ENCODE measurements around the gene ZNF423. TPM values are rescaled to one million over a fixed set of nuclear protein-coding genes. Genes with fewer than 3 reads are reported as not detected.

ZNF423 gene
- total RNA-seq, 1 donor: 11.6 TPM

GRCh38 chr16:49857423-49858181 lies 1.7 kb upstream of the ZNF423 start:
- peak overlapping the region; percentile 89 for H3K4me2 ChIP-seq (ENCODE audit: insufficient read depth, low read length)
- peaks cover 6% of the 10 kb centered on the region for H3K79me2 ChIP-seq (ENCODE audit: insufficient read depth, low read length)
- peaks cover 9% of the 10 kb centered on the region for H4K20me1 ChIP-seq (ENCODE audit: insufficient read depth, low read length)
- H3K27ac ChIP-seq (ENCODE audit: low read depth, low read length): no peak overlapping the region
- H3K4me1 ChIP-seq (ENCODE audit: insufficient read depth, low read length): peaks cover 11% of the 10 kb centered on the region
- peak overlapping the region; percentile 68 for H2AFZ ChIP-seq (ENCODE audit: low read length)
- no peaks in the 10 kb centered on the region for H3K9me3 ChIP-seq (ENCODE audit: low read depth, low read length)
- H3K4me3 ChIP-seq (ENCODE audit: insufficient read depth, low read length): peak overlapping the region; percentile 70
- peak; percentile 66 for TF ChIP-seq CTCF (IDR thresholded peaks at IDR 0.05; ENCODE audit: extremely low read depth, low read depth, low read length)
- peaks cover 23% of the 10 kb centered on the region for H3K27me3 ChIP-seq (ENCODE audit: insufficient read depth, low read length)
- H3K36me3 ChIP-seq (ENCODE audit: insufficient read depth, low read length): no peaks in the 10 kb centered on the region
- DNase-seq (ENCODE audit: insufficient read length, low spot score, missing footprints): peak; percentile 99

GRCh38 chr16:49856672-49857330 lies 889 bp upstream of the ZNF423 start:
- TF ChIP-seq CTCF (IDR thresholded peaks at IDR 0.05; ENCODE audit: extremely low read depth, low read depth, low read length): no peak
- H3K36me3 ChIP-seq (ENCODE audit: insufficient read depth, low read length): no peaks in the 10 kb centered on the region
- H3K27ac ChIP-seq (ENCODE audit: low read depth, low read length): no peak overlapping the region
- H2AFZ ChIP-seq (ENCODE audit: low read length): no peak overlapping the region
- peaks cover 10% of the 10 kb centered on the region for H4K20me1 ChIP-seq (ENCODE audit: insufficient read depth, low read length)
- no peaks in the 10 kb centered on the region for H3K9me3 ChIP-seq (ENCODE audit: low read depth, low read length)
- peak; percentile 99 for DNase-seq (ENCODE audit: insufficient read length, low spot score, missing footprints)
- peaks cover 6% of the 10 kb centered on the region for H3K79me2 ChIP-seq (ENCODE audit: insufficient read depth, low read length)
- peak overlapping the region; percentile 89 for H3K4me2 ChIP-seq (ENCODE audit: insufficient read depth, low read length)
- H3K4me1 ChIP-seq (ENCODE audit: insufficient read depth, low read length): peaks cover 11% of the 10 kb centered on the region
- peak overlapping the region; percentile 70 for H3K4me3 ChIP-seq (ENCODE audit: insufficient read depth, low read length)
- H3K27me3 ChIP-seq (ENCODE audit: insufficient read depth, low read length): peaks cover 25% of the 10 kb centered on the region

GRCh38 chr16:49855280-49855821 lies 561 bp downstream of the ZNF423 start:
- H3K79me2 ChIP-seq (ENCODE audit: insufficient read depth, low read length): peaks cover 6% of the 10 kb centered on the region
- H4K20me1 ChIP-seq (ENCODE audit: insufficient read depth, low read length): peaks cover 21% of the 10 kb centered on the region
- peaks cover 25% of the 10 kb centered on the region for H3K27me3 ChIP-seq (ENCODE audit: insufficient read depth, low read length)
- no peak overlapping the region for H3K27ac ChIP-seq (ENCODE audit: low read depth, low read length)
- H3K4me1 ChIP-seq (ENCODE audit: insufficient read depth, low read length): peaks cover 11% of the 10 kb centered on the region
- no peaks in the 10 kb centered on the region for H3K9me3 ChIP-seq (ENCODE audit: low read depth, low read length)
- H3K36me3 ChIP-seq (ENCODE audit: insufficient read depth, low read length): no peaks in the 10 kb centered on the region
- peak overlapping the region; percentile 57 for H3K4me2 ChIP-seq (ENCODE audit: insufficient read depth, low read length)
- DNase-seq (ENCODE audit: insufficient read length, low spot score, missing footprints): peak; percentile 97
- H3K4me3 ChIP-seq (ENCODE audit: insufficient read depth, low read length): peak overlapping the region; percentile 75
- no peak for TF ChIP-seq CTCF (IDR thresholded peaks at IDR 0.05; ENCODE audit: extremely low read depth, low read depth, low read length)
- no peak overlapping the region for H2AFZ ChIP-seq (ENCODE audit: low read length)

- Histone ChIP-seq H3K9me3 (ENCODE audit: low read depth, low read length) (no peaks in the 10 kb centered on the region), H3K36me3 (ENCODE audit: insufficient read depth, low read length) (no peaks in the 10 kb centered on the region), H3K27me3 (ENCODE audit: insufficient read depth, low read length) (peaks cover 22% of the 10 kb centered on the region), H3K79me2 (ENCODE audit: insufficient read depth, low read length) (peaks cover 6% of the 10 kb centered on the region), H3K4me1 (ENCODE audit: insufficient read depth, low read length) (peaks cover 11% of the 10 kb centered on the region), H3K27ac (ENCODE audit: low read depth, low read length) (no peak overlapping the region), H2AFZ (ENCODE audit: low read length) (no peak overlapping the region), H3K4me2 (ENCODE audit: insufficient read depth, low read length) (peak overlapping the region; percentile 64), H3K4me3 (ENCODE audit: insufficient read depth, low read length) (peak overlapping the region; percentile 75), H4K20me1 (ENCODE audit: insufficient read depth, low read length) (peaks cover 22% of the 10 kb centered on the region)
- peak; percentile 81 for DNase-seq (ENCODE audit: insufficient read length, low spot score, missing footprints)
- TF ChIP-seq CTCF (IDR thresholded peaks at IDR 0.05; ENCODE audit: extremely low read depth, low read depth, low read length): no peak
Observed at GRCh38 chr16:49854796-49855203, 1.1 kb downstream of the ZNF423 start.
